GM20000 (cell line): ENCODE results near the gene TEX9.
"Not testable (repeated sequence)": the region's sequence is repeated elsewhere in the genome, so short reads cannot be mapped to it uniquely, and the experiment has no call there.

ENCODE experiments used
- DNase-seq: peaks from one replicate; pipeline ENCODE4 v3.0.0; 2012; ENCODE audit warnings: low spot score
- TF ChIP-seq, protein P1 (sequence below): IDR thresholded peaks from 2 replicates; pipeline ENCODE4 v1.5.1; 2012; ENCODE audit warnings: mild to moderate bottlenecking, control low read depth; ENCODE audit errors: extremely low read depth, missing control alignments

The TEX9 gene

DNA sequence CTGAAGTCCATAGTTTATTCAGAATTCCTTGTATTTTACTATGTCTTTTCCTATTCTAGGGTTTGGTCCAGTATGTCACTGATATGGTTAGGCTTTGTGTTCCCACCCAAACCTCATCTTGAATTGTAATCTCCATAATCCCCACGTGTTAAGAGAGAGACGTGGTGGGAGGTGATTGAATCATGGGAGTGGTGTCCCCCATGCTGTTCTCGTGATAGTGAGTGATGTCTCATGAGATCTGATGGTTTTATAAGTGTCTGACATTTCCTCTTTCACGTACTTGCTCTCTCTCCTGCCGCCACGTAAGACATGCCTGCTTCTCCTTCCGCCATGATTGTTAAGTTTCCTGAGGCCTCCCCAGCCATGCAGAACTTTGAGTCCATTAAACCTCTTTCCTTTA, 6.6 kb upstream of the TEX9 start:
- TF ChIP-seq, protein P1, sequence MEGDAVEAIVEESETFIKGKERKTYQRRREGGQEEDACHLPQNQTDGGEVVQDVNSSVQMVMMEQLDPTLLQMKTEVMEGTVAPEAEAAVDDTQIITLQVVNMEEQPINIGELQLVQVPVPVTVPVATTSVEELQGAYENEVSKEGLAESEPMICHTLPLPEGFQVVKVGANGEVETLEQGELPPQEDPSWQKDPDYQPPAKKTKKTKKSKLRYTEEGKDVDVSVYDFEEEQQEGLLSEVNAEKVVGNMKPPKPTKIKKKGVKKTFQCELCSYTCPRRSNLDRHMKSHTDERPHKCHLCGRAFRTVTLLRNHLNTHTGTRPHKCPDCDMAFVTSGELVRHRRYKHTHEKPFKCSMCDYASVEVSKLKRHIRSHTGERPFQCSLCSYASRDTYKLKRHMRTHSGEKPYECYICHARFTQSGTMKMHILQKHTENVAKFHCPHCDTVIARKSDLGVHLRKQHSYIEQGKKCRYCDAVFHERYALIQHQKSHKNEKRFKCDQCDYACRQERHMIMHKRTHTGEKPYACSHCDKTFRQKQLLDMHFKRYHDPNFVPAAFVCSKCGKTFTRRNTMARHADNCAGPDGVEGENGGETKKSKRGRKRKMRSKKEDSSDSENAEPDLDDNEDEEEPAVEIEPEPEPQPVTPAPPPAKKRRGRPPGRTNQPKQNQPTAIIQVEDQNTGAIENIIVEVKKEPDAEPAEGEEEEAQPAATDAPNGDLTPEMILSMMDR = no peak
- DNase-seq = no peak

DNA sequence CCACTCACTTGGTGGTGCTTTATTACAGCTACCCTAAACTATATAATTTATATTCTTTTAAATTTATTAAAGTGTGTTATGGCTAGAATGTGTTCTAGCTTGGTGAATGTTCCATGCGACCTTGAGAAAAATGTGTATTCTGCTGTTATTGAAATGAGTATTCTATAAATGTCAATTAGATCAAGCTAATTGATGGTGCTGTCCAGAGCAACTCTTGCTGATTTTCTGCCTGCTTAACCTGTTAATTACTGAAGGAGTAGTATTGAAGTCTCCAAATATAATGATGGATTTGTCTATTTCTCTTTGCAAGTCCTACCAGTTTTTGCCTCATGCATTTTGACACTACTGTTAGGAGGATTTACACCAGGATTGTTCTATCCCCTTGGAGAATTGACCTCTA, 3.2 kb upstream of the TEX9 start:
- TF ChIP-seq, protein P1 = no peak
- DNase-seq = no peak

DNA sequence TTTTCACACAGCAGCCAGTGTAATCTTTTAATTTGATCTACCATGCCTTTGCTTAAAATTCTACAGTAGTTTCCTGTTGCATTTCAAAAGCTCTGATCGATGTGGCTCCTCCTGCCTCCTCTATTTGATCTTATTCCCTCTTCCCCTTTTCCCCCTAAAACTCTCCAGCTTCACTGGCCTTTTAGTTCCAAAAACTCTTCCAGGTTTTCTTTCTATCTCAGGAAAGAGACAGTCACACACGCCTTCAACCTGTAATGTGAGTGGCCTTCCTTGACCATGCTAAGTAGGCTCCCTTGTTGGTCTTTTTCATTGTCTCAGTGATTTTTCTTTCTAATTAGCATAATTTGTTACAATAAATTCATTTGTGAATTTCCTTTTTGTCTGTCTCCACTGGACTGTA, 985 bp downstream of the TEX9 start:
- DNase-seq = no peak
- TF ChIP-seq, protein P1 = no peak

DNA sequence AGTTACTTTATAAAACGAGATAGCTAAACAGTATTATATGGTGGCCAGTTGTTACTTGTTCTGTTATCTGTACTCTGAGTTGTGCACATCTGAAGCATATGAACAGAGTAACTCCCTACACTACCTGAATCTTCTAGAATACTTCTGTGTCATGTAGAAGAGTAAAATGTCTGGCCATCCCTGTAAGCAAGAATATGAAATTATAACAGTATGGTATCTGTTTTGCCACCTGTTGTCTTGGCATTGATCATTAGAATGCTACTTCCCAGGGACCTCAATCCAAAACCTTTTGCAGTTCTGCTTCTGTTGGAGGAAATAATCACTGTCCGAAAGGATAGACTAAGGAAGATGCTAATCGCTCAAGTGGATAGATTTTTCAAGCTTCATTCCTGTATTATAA, 1.9 kb downstream of the TEX9 start:
- TF ChIP-seq, protein P1 = no peak
- no peak for DNase-seq

DNA sequence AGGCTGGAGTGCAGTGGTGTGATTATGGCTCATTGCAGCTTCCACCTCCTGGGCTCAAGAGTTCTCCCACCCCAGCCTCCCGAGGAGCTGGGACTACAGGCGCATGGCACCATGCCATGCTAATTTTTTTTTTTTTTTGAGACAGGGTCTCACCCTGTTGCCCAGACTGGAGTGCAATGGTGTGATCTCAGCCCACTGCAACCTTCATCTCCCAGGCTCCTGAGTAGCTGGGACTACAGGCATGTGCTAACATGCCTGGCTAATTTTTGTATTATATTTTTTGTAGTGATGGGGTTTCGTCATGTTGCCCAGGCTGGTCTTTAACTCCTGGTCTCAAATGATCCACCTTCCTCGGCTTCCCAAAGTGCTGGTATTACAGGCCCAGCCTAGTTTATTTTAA, 4.0 kb downstream of the TEX9 start:
- DNase-seq = no peak
- TF ChIP-seq, protein P1 = no peak

DNA sequence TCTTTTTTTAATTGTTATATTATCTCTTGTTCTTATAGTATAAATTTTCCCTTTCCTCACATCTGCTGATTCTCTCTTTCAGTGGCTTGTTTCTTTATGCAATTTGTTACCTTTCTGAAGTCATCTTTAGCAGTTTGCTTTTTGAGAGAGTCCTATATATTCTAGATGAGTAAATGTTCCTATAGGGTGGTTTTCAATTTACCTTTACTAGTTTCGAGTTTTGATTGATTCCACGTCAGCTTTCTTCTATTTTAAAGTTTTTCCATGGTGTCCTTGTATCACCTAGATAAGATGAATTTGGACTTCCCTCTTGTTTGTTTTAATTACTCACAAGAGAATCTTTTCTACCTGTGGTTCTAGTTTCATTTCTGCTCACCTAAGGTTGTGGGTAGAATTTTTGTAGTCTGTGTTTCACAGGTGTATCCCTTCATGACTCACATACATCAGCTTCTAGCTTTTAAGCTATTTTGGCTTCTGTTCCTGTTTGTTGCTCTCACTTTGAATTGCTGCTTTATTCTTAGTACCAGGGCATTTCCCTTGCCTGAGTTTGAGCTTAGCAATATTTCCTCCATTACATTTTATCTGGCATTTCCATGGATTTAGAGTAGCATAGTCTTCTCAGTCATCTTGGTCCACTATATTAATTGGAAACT, 6.4 kb downstream of the TEX9 start:
- TF ChIP-seq, protein P1 = no peak
- DNase-seq = peak; percentile 50

DNA sequence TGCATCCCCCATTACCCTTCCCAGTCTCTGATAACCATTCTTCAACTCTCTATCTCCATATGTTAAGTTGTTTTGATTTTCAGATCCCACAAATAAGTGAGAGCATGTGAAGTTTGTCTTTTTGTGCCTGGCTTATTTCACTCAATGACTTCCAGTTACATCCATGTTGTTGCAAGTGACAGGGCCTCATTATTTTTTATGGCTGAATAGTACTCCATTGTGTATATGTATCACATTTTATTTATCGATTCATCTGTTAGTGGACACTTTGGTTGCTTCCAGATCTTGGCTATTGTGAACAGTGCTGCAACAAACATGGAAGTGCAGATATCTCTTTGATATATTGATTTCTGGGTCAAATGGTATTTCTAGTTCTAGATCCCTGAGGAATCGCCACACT, 9.5 kb downstream of the TEX9 start:
- DNase-seq = not testable (repeated sequence)

DNA sequence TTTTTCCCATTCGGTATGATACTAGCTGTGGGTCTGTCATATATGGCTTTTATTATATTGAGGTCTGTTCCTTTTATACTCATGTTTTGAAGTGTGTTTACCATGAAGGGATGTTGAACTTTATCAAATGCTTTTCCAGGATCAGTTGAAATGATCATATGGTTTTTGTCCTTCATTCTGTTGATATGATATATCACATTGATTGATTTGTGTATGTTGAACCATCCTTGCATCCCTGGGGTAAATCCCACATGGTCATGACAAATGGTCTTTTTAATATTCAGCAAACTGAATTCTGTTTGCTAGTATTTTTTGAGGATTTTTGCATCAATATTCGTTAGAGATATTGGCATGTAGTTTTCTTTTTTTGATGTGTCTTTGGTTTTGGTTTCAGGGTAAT, 12.6 kb downstream of the TEX9 start:
- not testable (repeated sequence) for DNase-seq
